HG03025 (cell line): Measurements from ENCODE around the gene NEU2.
"Not testable (repeated sequence)": the region's sequence is repeated elsewhere in the genome, so short reads cannot be mapped to it uniquely, and the experiment has no call there.

ENCODE experiments used
- ATAC-seq: cut with Tn5 transposase; IDR thresholded peaks from one replicate; pipeline ENCODE4 v1.9.1; 2021; ENCODE audit warnings: mild to moderate bottlenecking, moderate library complexity; ENCODE audit not compliant: unreplicated experiment, low FRiP score

NEU2 gene

DNA sequence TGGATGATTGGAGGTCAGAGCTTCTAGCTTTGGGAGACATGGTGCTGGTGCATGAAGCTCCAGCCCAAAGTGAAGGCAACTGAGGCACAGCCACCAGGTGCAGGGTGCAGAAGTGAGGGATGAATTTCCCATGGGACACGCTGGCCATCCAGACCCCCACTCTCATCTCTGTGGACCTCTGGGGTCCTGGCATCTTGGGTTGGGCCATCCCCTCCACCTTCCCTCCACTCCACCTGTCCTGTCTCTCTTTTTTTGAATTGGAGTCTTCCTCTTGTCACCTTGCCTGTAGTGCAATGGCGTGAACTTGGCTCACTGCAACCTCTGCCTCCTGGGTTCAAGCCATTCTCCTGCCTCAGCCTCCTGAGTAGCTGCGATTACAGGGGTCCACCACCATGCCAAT is 22.8 kb upstream of the NEU2 start:
- ATAC-seq: no peak

DNA sequence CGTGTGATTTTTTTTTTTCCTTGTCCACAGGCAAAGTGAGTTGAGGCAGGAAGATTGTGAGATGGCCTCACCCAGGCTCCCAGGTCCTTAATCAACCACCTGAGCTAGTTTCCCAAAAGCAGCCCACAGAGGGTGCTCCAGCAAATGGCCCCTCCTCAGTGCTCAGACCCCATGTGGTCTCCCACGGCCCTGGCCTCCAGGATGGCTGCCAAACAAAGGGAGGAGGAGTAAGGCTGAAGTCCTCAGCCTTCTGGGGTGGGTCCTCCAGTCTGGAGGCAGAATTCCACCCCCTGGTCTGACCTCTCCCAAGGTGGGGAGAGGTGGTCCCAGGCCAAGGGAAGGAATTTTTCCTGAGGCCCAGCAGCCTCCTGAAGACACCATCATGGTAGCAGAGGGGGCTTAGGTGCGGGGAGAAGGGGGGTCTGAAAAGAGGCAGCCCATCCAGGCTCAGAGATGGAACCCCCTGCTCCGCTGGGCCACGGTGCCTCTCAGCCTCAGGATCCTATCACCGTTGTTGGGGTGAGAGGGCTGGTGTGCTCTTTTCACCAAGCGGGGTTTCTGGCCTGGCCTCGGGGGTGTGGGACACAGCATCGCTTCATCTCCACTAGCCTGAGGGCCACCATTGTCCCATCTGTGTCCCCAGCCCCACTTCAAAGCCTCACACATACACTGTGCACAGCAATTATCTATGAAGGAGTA is 21.8 kb upstream of the NEU2 start:
- no peak for ATAC-seq

DNA sequence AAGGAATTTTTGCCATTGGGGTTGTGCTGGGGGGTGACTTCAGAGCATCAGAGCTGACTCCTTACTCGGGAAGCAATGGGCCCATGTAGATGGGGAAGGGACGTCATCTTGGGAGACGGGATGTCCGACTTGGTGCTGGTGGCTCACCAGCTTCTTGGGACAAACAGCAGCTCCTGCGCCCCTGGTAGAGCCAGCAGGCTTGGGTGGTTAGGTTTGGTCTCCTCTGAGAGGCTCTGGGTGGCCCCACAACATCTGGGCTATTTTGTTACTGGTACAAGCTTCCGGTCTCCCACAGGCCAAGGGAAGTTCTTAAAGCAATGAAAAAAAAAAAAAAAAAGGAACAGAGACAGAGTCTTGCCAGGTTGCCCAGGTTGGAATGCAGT is 21.2 kb upstream of the NEU2 start:
- no peak for ATAC-seq

DNA sequence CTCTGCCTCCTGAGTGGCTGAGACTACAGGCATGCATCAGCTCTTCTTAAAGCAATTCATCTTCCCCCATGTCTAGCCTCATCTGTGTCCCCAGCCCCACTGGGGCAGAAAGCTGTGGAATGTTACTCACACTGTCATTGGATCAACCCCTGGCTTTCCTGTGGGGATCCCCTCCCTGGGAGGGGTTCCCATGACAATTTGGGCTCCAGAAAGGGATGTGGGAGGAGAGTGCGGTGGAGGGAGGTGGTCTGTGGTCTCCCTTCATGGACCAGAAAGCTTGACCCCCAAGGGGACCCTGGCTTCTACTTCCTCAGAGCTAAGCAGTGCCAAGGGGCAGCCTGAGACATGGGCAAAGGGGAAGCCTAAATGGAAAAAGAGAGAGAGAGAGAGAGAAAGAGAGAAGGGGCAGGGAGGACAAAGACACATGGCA is 20.8 kb upstream of the NEU2 start:
- ATAC-seq: no peak

DNA sequence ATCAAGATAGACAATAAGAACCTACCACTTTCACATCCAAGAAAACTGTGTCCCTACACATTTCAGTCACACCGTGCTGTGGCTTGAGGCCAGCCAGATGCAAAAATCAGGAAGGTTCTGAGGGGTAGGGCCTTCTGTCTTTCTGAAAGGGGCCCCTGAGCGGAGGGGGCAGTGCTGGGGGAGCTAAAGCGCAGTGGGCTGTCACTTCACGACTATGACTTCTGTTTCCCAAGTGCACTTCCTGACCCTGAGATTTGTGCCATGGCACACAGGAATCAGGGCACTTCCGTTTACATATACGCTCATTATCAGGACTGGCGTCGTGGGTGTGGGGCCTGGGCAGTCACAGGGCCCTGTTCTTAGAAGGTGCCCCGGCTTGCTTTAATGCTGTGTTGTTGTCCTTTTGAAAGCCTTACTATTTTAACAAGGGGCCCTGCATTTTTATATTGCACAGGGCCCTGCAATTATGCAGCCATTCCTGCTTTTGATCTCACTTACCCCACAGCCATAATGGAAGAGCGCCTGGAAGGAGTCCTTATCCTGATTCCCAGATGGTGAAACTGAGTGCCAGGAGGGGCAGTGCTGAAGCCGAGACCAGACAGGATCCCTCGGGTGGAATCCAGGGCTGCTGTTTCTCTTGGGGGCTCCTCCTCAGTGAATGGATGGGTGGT is 20.0 kb upstream of the NEU2 start:
- no peak for ATAC-seq

DNA sequence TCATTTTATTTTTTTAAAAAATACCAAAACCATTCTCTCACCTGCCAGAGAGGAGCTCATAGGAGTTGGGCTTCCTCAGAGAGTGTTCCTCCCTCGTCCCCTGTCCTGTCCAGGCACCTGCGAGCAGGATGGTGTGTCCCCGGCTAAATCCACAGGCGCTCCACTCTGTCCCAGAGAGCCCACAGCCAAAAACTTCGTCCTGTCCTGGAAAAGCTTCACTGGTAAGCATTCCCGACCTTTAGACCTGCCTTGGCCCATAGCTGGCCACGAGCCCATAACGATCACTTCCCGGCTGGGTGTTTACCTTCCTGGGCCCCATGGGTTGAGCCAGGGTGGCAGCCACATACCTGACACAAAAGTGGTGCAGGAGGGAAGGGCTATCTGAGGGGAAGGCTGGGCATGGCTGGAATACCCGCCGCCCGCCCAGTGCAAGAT is 19.4 kb upstream of the NEU2 start, which contains the start of gene NGEF:
Gene NGEF (minus strand): TSS at position 230 of the 435 bp plus-strand sequence. CDS start 38,366 bp downstream, outside the sequence.
- ATAC-seq: no peak

DNA sequence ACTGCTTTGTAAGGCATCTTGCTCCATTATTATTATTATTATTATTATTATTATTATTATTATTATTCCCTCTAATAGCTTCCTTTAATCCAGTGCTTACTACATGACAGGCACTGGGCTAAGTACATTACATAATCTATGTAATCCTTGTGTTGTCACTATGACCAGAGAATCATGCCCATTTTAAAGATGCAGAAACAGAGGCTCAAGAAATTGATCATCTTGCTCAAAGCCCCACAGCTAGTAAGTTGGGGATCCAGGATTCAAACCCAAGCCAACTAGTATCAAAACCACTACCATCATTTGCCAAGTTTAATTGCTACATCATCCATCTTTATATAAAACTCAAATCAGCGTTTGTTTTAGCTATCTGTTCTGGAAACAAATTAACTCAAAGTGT is 18.8 kb upstream of the NEU2 start:
- no peak for ATAC-seq

DNA sequence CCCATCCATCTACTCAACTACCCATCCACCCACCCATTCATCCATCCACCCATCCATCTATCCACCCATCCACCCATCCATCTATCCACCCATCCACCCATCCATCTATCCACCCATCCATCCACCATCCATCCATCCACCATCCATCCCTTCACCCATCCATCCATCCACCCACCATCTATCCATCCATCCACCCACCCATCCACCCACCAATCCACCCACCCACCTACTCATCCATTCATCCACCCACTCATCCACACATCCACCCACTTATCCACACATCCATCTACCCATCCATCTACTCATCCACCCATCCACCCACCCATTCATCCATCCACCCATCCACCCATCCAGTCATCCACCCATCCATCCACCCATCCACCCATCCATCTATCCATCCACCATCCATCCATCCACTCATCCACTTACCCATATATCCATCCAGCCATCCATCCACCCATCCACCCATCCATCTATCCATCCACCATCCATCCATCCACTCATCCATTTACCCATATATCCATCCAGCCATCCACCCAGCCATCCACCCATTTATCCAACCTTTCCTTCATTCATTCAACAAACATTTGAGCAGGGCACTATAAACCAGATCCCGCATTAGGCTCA is 17.3 kb upstream of the NEU2 start:
- no peak for ATAC-seq

DNA sequence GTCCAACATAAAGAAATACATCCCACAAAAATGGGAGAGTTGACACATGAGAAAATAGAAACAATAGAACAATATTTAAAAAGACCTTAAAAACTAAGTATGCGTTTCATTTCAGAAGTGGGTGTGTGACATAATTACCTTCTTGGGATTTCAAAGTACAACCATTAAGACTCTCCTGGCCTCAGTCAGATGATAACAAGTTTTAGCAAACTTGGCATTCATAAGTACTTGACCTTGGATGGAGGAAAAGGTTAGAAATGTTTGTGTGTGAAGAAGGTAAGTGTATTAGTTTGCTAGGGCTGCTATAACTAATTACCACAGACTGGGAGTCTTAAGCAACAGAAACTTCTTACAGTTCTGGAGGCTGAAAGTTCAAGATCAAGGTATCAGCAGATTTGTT is 14.5 kb upstream of the NEU2 start:
- ATAC-seq: no peak

DNA sequence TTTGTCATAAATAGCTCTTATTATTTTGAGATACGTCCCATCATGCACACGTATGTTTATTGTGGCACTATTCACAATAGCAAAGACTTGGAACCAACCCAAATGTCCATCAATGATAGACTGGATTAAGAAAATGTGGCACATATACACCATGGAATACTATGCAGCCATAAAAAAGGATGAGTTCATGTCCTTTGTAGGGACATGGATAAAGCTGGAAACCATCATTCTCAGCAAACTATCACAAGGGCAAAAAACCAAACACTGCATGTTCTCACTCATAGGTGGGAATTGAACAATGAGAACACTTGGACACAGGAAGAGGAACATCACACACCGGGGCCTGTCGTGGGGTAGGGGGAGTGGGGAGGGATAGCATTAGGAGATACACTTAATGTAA is 12.9 kb upstream of the NEU2 start:
- not testable (repeated sequence) for ATAC-seq

DNA sequence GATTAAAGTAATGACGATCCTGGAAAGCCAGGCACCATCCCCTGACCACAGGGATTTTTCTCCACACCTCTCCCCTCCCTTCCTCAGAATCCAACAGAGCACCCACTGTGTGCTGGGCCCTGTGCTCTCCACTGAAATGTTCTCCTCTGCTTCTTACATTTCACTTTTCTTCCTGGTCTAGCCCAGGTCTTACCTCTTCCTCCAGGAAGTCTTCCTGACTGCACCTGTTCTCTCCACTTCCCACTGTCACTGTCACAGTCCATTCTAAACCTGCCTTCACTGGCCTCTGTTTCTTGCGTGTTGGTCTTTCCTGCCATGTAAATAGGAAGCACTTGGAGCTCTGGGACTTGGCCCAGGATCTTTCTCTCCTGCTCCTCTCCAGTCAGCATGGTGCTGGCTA is 12.0 kb upstream of the NEU2 start:
- ATAC-seq: no peak

DNA sequence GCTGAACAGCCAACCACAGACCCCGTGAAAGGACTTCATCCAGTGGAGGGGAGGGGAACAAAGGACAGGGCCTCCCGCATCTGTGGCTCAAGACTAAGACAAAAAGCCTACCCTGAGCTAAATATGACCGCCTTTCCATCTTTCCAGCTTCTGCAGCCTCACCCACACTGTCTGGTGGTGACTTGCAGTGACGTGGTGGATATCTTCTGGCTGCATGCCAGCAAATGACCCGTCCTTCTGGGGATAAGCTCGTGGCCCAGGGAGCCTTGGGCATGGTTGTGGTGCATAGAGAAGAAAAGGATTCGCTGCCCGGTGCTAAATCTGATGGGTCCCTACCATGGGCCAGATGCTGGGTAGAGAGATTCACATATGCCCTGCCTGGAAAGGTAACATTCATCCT is 10.7 kb upstream of the NEU2 start:
- no peak for ATAC-seq

DNA sequence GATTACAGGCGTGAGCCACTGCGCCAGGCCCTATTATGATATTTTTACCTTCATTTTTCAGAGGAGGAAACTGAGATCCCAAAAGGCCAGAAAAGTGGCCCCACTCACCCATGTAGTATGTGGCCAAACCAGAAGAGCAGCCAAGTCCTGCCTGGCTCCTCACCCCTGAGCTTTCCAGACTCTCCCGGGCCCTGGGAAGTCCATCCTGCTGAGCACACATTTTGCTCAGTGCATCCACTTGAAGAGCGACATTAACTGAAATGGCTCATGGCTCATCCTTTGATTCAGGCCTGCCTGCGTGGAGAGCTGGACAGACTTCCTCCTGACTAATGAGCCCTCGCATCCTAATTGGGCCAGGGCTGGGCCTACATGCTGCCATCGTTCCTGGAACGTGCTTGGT is 9.9 kb upstream of the NEU2 start:
- ATAC-seq: no peak

DNA sequence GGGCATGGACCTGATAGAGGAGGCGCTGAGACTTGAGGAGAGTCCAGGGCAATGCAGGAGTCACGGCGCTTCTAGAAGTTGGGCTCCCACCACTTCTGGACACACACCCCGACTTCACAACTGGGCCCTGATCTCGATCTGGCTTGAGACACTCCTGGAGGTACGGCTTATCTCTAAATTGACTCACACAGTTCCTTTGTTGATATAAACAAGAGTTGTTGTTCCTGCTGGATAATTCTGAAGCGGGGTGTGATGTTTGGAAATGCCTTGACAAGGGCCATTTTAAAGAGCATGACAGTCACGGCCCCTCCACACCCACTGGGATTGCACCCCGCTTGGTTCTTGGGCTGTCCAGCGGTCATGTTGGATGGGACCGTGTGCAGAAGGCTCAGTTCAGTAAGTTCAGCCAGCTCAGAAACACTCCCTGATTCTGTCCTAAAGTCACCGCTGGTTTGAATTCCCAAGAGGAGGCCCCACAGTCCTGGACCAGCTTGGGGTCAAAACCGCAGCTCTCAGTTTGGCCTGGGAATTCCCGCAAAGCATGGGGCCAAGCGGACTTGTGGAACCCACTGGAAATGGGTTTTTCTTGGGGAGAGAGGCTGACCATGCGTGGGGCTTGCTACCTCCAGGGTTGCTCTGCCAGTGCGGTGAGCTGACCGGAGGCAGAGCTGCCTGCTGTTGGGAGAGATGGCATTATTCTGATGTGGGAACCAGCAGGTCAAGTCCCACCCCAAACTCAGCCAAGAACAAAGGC is 9.3 kb upstream of the NEU2 start:
- no peak for ATAC-seq

DNA sequence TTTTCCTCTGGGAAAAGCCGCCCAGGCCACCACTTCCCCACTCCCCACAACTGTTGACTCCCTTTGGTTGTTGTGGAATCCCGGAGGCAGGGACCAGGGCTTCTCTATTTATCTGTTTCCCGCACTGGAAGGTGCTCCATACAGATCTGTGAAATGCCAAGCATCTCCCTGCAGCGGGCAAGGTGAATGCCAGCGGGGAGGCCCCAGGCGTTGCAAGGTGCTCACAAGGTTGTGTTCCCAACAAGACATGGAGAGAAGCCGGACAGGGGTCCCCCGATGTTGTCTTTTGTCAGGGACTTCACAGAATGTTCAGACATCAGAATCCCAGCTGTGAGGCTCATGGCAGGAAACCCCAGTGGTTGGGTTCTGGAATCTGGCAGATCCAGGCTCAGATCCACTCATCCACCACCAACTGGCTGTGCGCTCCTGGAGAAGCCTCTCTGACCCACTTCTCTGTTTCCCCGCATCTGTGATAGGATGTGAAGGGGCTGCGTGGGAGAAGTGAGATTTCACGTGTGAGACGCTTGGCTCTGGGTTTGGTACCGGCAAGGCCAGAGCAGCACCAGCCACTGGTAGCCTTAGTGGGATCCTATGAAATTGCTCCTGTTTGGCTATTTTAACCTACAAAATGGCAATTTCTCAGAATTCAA is 8.6 kb upstream of the NEU2 start:
- no peak for ATAC-seq

DNA sequence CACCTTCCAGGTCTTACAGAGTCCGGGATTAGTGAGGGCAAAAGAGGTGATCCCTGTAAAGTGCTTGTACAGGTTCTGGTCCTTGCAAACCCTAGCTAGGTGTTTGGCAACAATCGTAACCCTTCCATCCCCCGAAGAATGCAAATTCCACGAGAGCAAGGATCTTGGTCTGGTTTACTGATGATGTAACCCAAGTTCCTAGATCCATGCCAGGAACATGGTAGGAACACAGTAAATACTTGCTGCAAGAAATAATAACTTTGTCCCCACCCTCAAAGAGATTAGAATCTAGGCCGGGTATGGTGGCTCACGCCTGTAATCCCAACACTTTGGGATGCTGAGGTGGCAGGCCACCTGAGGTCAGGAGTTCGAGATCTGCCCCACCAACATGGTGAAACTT is 6.8 kb upstream of the NEU2 start:
- ATAC-seq: no peak

DNA sequence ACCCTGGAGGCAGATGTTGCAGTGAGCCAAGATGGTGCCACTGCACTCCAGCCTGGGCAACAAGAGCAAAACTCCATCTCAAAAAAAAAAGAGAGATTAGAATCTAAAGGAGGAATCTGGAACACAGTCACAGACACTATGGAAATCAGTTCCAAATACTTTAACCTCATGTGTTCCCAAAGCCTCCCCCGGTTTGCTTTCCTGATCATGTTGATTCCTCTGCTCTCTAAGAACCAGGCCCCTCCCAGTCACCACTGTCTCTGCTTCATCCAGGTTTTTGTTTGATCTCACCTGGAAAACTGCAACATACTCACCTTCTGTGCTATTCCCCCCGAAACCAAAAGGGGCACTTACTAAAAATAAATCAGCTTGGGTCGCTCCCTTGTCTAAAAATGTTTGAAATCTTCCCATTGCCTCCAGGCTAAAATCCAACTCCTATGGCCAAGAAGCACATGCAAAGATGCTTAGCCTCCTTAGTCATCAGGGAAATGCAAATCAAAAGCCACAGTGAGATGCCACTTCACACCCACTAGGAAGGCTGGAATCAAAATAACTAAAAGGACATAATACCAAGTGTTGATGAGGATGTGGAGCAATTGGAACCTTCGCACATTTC is 6.2 kb upstream of the NEU2 start:
- no peak for ATAC-seq

DNA sequence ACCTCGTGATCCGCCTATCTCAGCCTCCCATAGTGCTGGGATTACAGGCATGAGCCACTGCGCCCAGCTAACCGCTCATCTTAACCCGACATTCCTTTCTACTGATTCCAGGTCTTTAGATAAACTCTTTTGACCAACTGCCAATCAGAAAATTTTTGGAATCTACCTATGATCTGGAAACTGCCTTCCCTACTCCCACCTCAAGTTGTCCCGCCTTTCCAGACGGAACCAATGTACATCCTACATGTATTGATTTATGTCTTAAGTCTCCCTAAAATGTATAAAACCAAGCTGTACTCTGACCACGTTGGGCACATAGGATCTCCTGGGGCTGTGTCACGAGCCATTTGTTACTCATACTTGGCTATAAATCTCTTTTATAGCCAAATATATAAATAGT is 3.2 kb upstream of the NEU2 start:
- ATAC-seq: no peak

DNA sequence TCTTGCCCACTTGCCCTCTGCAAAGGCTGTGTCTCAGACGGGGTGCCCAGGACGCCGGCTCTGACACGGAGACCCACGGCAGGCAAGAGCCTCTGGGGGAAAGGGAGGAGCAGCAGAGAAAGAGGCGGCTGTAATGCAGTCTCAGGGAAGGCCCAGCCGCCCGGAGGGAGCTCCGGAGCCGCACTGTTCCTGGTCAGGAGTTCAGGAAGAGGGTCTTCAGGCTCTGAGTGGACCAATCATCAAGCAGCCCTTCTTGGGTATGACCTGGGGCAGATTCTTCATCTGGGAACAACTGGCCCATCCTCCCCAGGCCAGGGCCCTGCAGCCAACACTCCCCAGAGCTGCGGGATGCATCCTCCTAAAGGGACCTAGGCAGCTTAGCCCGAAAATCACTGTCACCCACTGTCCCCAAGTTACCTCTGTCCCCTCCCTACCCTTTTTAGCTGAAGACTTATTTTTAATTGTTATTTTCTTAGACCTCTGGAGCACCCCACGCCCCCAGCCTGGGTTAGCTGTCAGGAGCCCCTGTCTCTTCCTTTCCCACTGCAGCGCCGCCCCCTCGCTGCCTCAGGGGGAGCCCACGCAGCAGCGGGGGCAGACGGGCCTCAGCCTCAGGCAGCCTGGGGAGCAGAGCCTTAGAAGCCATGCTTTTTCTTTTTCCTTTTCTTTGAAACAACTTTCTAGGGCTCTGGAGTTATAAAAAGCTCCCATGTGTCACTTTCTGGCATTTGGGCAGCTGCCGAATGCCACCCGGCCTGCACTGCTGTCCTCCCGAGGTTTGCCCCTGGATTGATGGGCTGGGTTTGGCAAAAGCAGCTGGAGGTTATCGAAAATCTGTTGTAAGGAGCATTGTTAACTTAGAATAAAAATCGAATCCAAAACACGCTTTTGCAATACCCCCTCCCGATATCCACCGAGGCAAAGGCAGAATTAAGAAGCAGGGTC is 644 bp upstream of the NEU2 start:
- ATAC-seq: no peak
